GM10266 (cell line): ENCODE results near the gene KCTD21.
A peak's percentile ranks its signal among the peaks of the same experiment; 100 is the strongest.

Experiments used
- DNase-seq: peaks from one replicate; pipeline ENCODE4 v3.0.0; 2012; ENCODE audit errors: extremely low spot score
- CTCF ChIP-seq: IDR thresholded peaks from 2 replicates; pipeline ENCODE4 v1.5.1; 2012; ENCODE audit warnings: mild to moderate bottlenecking, low read depth; ENCODE audit not compliant: control insufficient read depth, insufficient read depth; ENCODE audit errors: missing control alignments

KCTD21 gene

GRCh38 chr11:78147807-78148206 lies 40.6 kb downstream of the KCTD21 start:
- TF ChIP-seq CTCF = no peak

DNA sequence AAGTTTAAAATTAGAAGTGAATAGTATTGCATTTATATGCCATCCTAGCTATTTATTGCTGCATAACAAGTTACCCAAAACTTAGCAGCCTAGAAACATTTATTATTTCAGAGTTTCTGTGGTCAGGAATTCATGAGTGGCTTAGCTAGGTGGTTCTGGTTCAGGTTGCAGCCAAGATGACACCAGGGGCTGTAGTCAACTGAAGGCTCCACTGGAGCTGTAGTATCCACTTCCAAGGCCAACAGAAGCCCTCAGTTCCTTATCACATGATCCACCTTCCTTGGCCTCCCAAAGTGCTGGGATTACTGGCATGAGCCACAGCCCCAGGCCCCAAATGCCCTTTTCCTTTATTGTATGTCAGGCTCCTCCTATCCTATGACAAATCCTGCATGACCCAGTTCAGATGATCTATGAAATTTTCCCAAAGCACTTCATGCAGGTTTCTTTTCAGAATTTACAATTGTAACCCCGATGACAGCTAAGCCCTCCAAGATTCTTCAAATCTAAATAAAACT lies 42.9 kb downstream of the KCTD21 start:
- no peak for DNase-seq
- no peak for TF ChIP-seq CTCF

More at GRCh38 chr11:78147807-78148206, 40.6 kb downstream of the KCTD21 start:
- DNase-seq = no peak

- DNase-seq = no peak
- no peak for TF ChIP-seq CTCF
Measured at GRCh38 chr11:78140392-78141077, 47.9 kb downstream of the KCTD21 start.

- no peak for TF ChIP-seq CTCF
- peak; percentile 94 for DNase-seq
Measured at GRCh38 chr11:78139422-78140391, 48.7 kb downstream of the KCTD21 start, which contains the start of gene ALG8. Gene ALG8 (minus strand): TSS chr11:78139626. CDS start chr11:78139588, 38 bp downstream.

- DNase-seq = no peak
- no peak for TF ChIP-seq CTCF
Measured at GRCh38 chr11:78138694-78139421, 49.6 kb downstream of the KCTD21 start.

- DNase-seq = no peak
- no peak for TF ChIP-seq CTCF
Measured at GRCh38 chr11:78138291-78138690, 50.1 kb downstream of the KCTD21 start.
